ENCODE data around the gene GALNT9.

- TF ChIP-seq, protein P1, sequence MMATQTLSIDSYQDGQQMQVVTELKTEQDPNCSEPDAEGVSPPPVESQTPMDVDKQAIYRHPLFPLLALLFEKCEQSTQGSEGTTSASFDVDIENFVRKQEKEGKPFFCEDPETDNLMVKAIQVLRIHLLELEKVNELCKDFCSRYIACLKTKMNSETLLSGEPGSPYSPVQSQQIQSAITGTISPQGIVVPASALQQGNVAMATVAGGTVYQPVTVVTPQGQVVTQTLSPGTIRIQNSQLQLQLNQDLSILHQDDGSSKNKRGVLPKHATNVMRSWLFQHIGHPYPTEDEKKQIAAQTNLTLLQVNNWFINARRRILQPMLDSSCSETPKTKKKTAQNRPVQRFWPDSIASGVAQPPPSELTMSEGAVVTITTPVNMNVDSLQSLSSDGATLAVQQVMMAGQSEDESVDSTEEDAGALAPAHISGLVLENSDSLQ (IDR thresholded peaks at IDR 0.05) = no peak
- TF ChIP-seq BHLHE40 (IDR thresholded peaks at IDR 0.05; ENCODE audit: borderline replicate concordance) = no peak
- no peak for TF ChIP-seq ZNF384 (IDR thresholded peaks at IDR 0.05)
- TF ChIP-seq FOXK2 (IDR thresholded peaks at IDR 0.05) = no peak
These were observed 38.5 kb upstream of the GALNT9 start for GRCh38 chr12:132367852-132368251.

Measured in HEK293T (cell line).